ENCODE measurements around the gene LAMC2.
"Not testable (repeated sequence)": the region's sequence is repeated elsewhere in the genome, so short reads cannot be mapped to it uniquely, and the experiment has no call there.

Gene LAMC2

DNA sequence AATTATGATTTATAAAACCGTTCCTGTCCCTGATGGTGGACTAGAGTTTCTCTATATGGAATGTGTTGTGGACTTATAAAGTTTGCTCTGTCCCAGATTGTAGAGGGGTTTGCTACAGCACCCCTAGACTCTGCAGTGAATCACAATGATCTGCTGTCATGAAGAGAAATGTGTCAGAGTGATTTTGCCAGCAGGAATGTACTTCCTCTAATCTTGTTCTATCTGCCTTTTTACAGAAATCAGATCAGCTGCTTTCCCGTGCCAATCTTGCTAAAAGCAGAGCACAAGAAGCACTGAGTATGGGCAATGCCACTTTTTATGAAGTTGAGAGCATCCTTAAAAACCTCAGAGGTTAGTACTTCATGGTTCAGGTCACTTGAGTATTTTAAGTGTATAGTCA lies 52.0 kb downstream of the LAMC2 start:
- DNase-seq (ENCODE audit: low read depth): peak; percentile 89

- no peak for DNase-seq (ENCODE audit: low read depth)
Measured at GRCh38 chr1:183239220-183239742, 53.2 kb downstream of the LAMC2 start.

DNA sequence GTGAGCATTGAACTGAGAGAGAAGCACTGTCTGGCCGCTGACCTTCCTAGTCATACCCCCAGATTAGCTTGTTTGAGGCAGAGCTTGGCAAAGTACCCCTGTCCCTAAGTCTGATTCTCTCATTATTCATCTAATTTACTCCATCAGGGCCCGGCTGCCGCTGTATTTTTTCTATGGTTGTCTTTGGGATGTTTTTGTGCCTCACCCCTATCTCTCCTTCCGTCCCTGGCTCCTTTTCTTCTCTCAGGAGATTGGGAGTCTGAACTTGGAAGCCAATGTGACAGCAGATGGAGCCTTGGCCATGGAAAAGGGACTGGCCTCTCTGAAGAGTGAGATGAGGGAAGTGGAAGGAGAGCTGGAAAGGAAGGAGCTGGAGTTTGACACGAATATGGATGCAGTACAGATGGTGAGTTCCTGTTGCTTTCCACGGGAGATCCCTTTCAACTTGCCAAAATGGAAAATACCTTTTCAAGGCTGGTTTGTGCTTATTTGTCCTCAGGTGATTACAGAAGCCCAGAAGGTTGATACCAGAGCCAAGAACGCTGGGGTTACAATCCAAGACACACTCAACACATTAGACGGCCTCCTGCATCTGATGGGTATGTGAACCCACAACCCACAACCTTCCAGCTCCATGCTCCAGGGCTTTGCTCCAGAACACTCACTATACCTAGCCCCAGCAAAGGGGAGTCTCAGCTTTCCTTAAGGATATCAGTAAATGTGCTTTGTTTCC lies 53.9 kb downstream of the LAMC2 start:
- no peak for DNase-seq (ENCODE audit: low read depth)

DNA sequence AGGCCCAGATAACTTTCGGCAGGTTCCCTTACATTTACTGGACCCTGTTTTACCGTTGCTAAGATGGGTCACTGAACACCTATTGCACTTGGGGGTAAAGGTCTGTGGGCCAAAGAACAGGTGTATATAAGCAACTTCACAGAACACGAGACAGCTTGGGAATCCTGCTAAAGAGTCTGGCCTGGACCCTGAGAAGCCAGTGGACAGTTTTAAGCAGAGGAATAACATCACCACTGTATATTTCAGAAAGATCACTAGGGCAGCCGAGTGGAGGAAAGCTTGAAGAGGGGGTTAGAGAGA lies 54.4 kb downstream of the LAMC2 start:
- no peak for DNase-seq (ENCODE audit: low read depth)

DNA sequence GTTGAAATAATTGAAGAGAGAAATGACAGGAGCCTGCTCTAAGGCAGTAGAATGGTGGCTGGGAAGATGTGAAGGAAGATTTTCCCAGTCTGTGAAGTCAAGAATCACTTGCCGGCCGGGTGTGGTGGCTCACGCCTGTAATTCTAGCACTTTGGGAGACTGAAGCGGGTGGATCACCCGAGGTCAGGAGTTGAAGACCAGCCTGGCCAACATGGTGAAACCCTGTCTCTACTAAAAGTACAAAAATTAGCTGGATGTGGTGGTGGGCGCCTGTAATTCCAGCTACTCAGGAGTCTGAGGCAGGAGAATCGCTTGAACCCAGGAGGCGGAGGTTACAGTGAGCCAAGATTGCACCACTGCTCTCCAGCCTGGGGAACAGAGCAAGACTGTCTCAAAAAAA lies 54.8 kb downstream of the LAMC2 start:
- DNase-seq (ENCODE audit: low read depth): not testable (repeated sequence)

DNA sequence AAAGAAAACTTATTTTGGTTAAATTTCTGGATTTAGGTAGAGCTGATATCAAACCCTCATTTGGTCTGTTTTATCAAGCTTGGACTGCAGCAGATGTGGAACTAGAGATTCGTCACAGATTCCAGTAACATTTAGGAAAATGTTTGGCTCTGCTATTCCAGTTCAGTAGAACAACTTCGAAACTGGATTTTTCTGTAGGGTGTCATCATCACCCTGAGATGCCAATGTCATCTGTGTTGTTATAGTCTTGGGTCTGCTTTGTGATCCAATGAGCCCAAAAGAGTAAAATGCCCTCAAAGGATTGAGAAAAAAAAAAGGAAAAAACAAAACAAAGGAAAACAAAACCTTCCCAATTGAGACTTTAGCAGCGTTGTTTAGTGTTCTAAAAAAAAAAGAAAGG lies 55.4 kb downstream of the LAMC2 start:
- DNase-seq (ENCODE audit: low read depth): peak; percentile 81

DNA sequence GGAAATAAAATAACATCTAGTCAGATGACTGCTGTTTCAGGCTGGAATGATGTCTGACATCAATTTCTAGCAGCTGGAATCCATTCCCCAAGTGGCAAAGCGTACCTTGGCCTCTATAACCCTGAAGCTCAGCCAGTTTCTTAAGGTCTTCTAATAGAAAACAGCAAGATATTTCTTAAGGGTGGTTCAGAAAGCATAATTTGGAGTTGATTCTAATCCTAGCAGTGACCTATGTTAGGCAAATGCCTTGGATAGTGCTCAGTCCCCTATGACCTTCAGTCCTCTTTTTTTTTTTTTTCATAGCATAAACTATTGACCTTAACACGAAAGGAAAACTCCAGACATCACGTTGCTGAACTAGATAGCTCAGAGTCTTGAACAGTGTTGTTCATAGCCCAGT lies 56.5 kb downstream of the LAMC2 start:
- DNase-seq (ENCODE audit: low read depth): no peak

DNA sequence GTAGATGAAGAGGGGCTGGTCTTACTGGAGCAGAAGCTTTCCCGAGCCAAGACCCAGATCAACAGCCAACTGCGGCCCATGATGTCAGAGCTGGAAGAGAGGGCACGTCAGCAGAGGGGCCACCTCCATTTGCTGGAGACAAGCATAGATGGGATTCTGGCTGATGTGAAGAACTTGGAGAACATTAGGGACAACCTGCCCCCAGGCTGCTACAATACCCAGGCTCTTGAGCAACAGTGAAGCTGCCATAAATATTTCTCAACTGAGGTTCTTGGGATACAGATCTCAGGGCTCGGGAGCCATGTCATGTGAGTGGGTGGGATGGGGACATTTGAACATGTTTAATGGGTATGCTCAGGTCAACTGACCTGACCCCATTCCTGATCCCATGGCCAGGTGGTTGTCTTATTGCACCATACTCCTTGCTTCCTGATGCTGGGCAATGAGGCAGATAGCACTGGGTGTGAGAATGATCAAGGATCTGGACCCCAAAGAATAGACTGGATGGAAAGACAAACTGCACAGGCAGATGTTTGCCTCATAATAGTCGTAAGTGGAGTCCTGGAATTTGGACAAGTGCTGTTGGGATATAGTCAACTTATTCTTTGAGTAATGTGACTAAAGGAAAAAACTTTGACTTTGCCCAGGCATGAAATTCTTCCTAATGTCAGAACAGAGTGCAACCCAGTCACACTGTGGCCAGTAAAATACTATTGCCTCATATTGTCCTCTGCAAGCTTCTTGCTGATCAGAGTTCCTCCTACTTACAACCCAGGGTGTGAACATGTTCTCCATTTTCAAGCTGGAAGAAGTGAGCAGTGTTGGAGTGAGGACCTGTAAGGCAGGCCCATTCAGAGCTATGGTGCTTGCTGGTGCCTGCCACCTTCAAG lies 57.3 kb downstream of the LAMC2 start:
- peak; percentile 38 for DNase-seq (ENCODE audit: low read depth)

- peak; percentile 58 for DNase-seq (ENCODE audit: low read depth)
Measured at GRCh38 chr1:183244466-183244865, 58.4 kb downstream of the LAMC2 start.

GRCh38 chr1:183245357-183245756 lies 59.3 kb downstream of the LAMC2 start:
- DNase-seq (ENCODE audit: low read depth): no peak

DNA sequence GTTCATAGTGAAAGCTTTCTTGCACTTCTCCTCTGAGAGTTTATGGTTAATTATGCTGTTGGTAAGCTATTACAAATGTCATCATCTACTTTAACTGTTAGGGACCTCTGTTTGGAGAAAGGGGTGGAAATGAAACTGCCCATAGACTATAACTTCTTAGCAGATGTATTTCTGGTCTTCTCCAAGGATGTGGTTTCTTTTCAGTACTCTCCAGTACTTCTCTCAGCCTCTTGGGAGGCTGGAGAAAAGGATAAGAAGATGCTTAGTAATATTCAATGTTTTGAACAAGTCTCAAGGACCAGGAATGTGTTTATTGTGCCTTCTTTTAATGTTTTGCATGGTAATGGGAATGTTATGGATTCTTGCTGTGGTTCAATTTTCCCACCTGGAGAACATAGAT lies 60.4 kb downstream of the LAMC2 start:
- DNase-seq (ENCODE audit: low read depth): no peak

- no peak for DNase-seq (ENCODE audit: low read depth)
Measured at GRCh38 chr1:183247066-183247465, 61.0 kb downstream of the LAMC2 start.

GRCh38 chr1:183247484-183247883 lies 61.4 kb downstream of the LAMC2 start:
- DNase-seq (ENCODE audit: low read depth): no peak

DNA sequence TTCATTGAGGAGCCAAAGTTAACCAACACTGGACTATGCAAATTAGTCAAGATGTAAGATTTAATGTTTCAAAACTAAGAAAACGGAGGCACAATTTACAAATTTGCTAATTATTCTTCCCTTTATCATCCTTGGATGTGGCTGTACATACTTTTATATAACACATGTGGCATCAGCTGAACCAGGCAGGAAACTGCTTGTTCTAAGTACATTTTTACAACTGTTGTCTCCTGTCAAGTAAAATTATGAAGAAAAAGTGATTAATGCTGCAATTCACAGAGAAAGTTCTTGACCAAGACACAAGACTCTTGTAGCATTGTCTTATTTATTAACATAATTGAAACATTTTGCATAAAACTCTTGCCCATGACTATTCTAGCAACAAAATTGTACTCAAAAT lies 61.9 kb downstream of the LAMC2 start:
- DNase-seq (ENCODE audit: low read depth): no peak

GRCh38 chr1:183248989-183249691 lies 63.1 kb downstream of the LAMC2 start:
- DNase-seq (ENCODE audit: low read depth): no peak

DNA sequence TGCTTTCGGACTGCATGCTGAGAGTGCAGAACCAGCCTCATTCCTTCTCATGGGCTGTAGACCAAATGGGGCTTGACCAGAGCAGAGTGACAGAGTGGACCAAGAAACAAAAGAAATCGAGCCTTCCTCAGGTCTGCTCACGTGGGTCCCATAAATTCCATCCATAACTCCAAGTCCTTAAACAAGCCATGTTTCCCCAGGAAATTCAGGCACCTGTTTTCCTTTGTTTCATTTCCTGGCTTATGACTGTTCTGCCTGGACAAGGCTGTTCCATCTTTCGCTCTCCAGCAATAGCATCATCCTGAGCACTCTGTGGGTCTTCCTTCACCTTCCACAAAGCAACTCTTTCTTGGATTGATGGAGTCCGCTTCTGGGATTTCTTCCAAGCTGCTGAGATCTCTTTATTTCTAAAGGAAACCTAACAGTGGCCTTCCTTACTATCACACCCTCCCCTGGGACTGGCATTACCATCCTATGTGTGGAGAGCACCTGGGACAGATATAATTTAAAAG lies 63.9 kb downstream of the LAMC2 start:
- no peak for DNase-seq (ENCODE audit: low read depth)

GRCh38 chr1:183251101-183251958 lies 65.3 kb downstream of the LAMC2 start:
- no peak for DNase-seq (ENCODE audit: low read depth)

- DNase-seq (ENCODE audit: low read depth): no peak
Measured at GRCh38 chr1:183251959-183252450, 65.9 kb downstream of the LAMC2 start.

DNA sequence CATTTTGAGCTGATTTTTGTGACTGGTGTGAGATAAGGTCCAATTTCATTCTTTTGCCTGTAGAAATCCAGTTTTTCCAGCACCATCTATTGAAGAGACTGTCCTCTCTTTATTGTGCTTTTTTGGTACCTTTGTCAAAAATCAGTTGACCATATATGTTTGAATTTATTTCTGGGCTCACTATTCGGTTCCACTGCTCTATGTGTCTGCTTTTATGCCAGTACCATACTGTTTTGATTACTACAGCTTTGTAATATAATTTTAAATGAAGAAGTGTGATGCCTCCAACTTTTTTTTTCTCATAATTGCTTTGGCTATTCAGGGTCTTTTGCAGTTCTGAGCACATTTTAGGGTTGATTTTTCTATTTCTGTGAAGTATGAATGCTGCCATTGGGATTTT lies 69.0 kb downstream of the LAMC2 start:
- DNase-seq (ENCODE audit: low read depth): no peak

DNA sequence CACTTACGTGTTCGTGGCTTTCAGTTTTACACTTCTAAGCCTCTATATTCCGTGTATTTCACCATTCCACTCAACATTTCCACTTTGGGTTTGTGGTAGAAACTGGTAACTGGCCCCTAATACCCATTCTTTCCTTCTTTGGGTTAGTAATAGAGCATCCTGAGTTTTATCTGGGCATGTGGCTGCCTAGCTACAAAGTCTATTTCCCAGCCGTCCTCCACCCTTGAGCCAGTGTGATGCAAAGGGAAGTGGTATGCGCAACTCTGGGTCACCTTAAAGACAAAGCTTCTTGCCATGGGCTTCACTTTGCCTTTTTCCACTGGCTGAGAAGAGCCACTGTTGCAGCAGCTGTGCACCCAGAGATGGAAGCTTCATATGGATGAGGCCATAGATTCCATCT lies 73.9 kb downstream of the LAMC2 start:
- DNase-seq (ENCODE audit: low read depth): no peak

DNA sequence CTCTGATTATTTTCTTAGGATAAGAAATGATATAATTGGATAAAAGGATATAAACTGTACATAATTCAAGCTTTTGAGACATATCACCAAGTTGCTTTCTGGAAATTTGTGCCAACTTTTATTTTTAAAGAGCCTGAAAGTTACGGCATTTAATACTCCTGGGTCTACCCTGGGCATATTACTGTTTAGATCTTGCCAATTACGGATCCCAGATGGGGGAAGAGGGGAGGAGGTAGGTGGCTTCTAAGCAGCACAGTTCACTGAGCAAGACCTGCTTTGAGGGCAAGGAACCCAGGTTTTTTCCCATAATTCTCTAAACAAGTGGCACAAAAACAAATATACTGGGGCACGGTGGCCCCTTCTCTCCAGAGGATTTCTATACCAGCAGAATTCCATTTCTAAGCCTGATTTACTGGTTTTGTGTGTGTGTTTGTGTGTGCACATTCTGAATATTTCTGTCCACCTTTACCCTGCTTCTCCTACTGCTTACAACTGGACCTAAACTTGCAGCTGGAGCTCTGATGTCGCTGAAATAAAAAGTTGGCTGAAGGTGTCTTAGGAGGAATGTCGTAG lies 76.7 kb downstream of the LAMC2 start:
- no peak for DNase-seq (ENCODE audit: low read depth)

All from EH (cell line).